ENCODE measurements around the gene NHEJ1. TPM values are rescaled to one million over a fixed set of nuclear protein-coding genes. Genes with fewer than 3 reads are reported as not detected.

The NHEJ1 gene
- total and polyA plus RNA-seq, 2 donors (not counting 3 experiments of a cell fraction or from before 2014, with no cell fraction given), result 12.8 to 12.9 TPM

DNA sequence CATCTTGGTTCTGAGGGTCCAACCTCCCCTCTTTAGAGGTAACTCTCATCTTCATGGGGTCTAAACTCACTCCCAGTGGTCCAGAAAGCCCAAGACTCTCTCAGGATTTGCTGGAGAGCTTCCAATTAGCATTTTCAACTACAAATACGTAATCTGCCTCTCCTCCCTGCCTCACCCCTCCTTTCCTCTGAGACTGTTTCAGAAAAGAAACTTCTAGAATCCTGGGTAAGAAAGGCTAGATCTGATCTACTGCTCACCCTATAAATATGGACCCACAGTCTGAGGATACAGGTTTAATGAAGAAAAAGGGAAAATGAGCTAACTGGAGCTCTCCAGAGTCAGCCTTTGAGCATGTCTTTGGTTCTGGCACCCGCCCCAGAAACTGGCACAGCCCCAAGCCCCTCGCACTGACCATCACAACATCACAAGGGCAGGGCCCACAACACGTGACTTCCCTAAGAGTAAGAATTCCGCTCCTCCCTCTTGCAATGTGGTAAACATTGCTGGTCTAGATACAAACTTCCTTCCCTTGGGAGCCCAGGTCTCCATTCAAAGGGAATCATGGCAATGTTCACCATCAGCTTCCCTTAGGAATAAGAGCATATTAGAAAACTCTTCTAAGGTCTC, 78.2 kb downstream of the NHEJ1 start:
- H3K4me3 ChIP-seq (replicated peaks in 1 of 3; ENCODE audit: insufficient read depth in 1 of 3, low read depth in 1 of 3, low read length in 3 of 3), result no peak overlapping the region
- FAIRE-seq (no peak), DNase-seq (ENCODE audit: low read depth, low spot score) (no peak)
- H3K36me3 ChIP-seq (ENCODE audit: control insufficient read depth in 2 of 2, extremely low read depth in 1 of 2, insufficient read depth in 2 of 2, low read length in 2 of 2), result no peaks in the 10 kb centered on the region
- no peak overlapping the region for H3K9ac ChIP-seq (replicated peaks; ENCODE audit: extremely low read depth, insufficient read depth, low read length)
- dilution Hi-C loops (cut with MboI; ENCODE audit: extremely low pct_ligation_motif_present, low sequenced_read_pairs) (no loop called here), intact Hi-C loops (cut with micrococcal nuclease) (no loop called here)
- H3K9me3 ChIP-seq (replicated peaks; ENCODE audit: control insufficient read depth, insufficient read depth, low read length), result no peaks in the 10 kb centered on the region
- no peaks in the 10 kb centered on the region for H3K27me3 ChIP-seq (ENCODE audit: control insufficient read depth in 2 of 2, insufficient read depth in 2 of 2, low read length in 2 of 2)
- H3K9me1 ChIP-seq (replicated peaks; ENCODE audit: control insufficient read depth, extremely low read depth, insufficient read depth, low read length), result no peaks in the 10 kb centered on the region
- no peak overlapping the region for H3K4me2 ChIP-seq (ENCODE audit: insufficient read depth, low read length)
- H3K4me1 ChIP-seq (ENCODE audit: control insufficient read depth, extremely low read depth, insufficient read depth, low read length), result no peaks in the 10 kb centered on the region
- TF ChIP-seq GATA2 (IDR thresholded peaks at IDR 0.05; ENCODE audit: insufficient read depth, insufficient read length, low read depth, low read length) (no peak), MYC (IDR thresholded peaks at IDR 0.05; ENCODE audit: low read depth, low read length) (no peak), FOS (IDR thresholded peaks at IDR 0.05; ENCODE audit: borderline replicate concordance, insufficient read depth, low read length) (no peak), EZH2 (IDR thresholded peaks at IDR 0.05; ENCODE audit: borderline replicate concordance, low read depth, low read length, severe bottlenecking) (no peak), JUN (IDR thresholded peaks at IDR 0.05; ENCODE audit: borderline replicate concordance, insufficient read depth, insufficient read length, low read depth) (no peak), CTCF (IDR thresholded peaks at IDR 0.05; ENCODE audit: extremely low read depth in 1 of 2, insufficient read depth in 1 of 2, low read depth in 1 of 2, low read length in 2 of 2) (no peak), POLR2AphosphoS5 (IDR thresholded peaks at IDR 0.05; ENCODE audit: insufficient read depth, low read depth, low read length) (no peak), POLR2A (IDR thresholded peaks at IDR 0.05; ENCODE audit: low read depth, low read length) (no peak)
- TF ChIP-seq, protein P1, sequence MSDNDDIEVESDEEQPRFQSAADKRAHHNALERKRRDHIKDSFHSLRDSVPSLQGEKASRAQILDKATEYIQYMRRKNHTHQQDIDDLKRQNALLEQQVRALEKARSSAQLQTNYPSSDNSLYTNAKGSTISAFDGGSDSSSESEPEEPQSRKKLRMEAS (IDR thresholded peaks at IDR 0.05; ENCODE audit: insufficient read depth, insufficient read length), result no peak
- H3K79me2 ChIP-seq (ENCODE audit: control insufficient read depth, insufficient read depth, low read length), result no peaks in the 10 kb centered on the region
- POLR2A ChIA-PET, result no interaction called here
- H3K27ac ChIP-seq (ENCODE audit: insufficient read depth, low read depth, low read length), result no peak overlapping the region
- BruUV-seq (replicated peaks), result no TSS peak
- no peak overlapping the region for H2AFZ ChIP-seq (ENCODE audit: low read depth, low read length)
- CTCF ChIA-PET, result interaction anchor here (0.7 to 2.2 kb wide), 6 partner anchors 9 to 53 kb away, joined by 3 to 10 read pairs (median 4); no protein-coding TSS in a partner anchor
- H4K20me1 ChIP-seq (replicated peaks; ENCODE audit: control insufficient read depth, extremely low read depth, insufficient read depth, low read length), result no peaks in the 10 kb centered on the region
